HepG2 (cell line): ENCODE data around the gene NELFB. TPM values are rescaled to one million over a fixed set of nuclear protein-coding genes. Genes with fewer than 3 reads are reported as not detected.
A peak's percentile ranks its signal among the peaks of the same experiment; 100 is the strongest.

Experiments used
- AKAP8 ChIP-seq: sonication (generic); formaldehyde crosslinking; IDR thresholded peaks from 2 replicates; pipeline ENCODE4 v1.5.1; 2020; ENCODE audit warnings: mild to moderate bottlenecking, missing genetic modification reagents
- BRF2 ChIP-seq: sonication (generic); formaldehyde crosslinking; IDR thresholded peaks from 2 replicates; pipeline ENCODE4 v1.8.1; 2022; ENCODE audit warnings: mild to moderate bottlenecking, missing genetic modification reagents
- CEBPB ChIP-seq: IDR thresholded peaks from 2 replicates; pipeline ENCODE4 v1.6.1; 2011; ENCODE audit warnings: low read depth, low read length, improper control_type of control experiment, borderline replicate concordance
- ELF1 ChIP-seq: sonication (generic); formaldehyde crosslinking; IDR thresholded peaks from 2 replicates; pipeline ENCODE4 v1.4.0; 2020; ENCODE audit warnings: missing genetic modification reagents
- HNRNPUL1 ChIP-seq: fragments of 200-400 bp; formaldehyde crosslinking; IDR thresholded peaks from 2 replicates; pipeline ENCODE4 v1.6.1; 2017; ENCODE audit warnings: low read depth, mild to moderate bottlenecking, low read length, moderate library complexity
- HOXD1 ChIP-seq: sonication (generic); formaldehyde crosslinking; IDR thresholded peaks from 2 replicates; pipeline ENCODE4 v1.5.0; 2020; ENCODE audit warnings: missing genetic modification reagents
- JUND ChIP-seq: sonication (generic); formaldehyde crosslinking; IDR thresholded peaks from 2 replicates; pipeline ENCODE4 v1.8.0; 2022; ENCODE audit warnings: mild to moderate bottlenecking, missing genetic modification reagents
- KDM5B ChIP-seq: sonication (generic); formaldehyde crosslinking; IDR thresholded peaks from 2 replicates; pipeline ENCODE4 v1.4.0; 2020; ENCODE audit warnings: missing genetic modification reagents, mild to moderate bottlenecking, borderline replicate concordance
- MAFG ChIP-seq: sonication (generic); formaldehyde crosslinking; IDR thresholded peaks from 2 replicates; pipeline ENCODE4 v1.5.1; 2020; ENCODE audit warnings: mild to moderate bottlenecking, missing genetic modification reagents
- MBD4 ChIP-seq: IDR thresholded peaks from 2 replicates; pipeline ENCODE4 v1.6.1; 2012; ENCODE audit warnings: low read length, inconsistent platforms, borderline replicate concordance
- MIER3 ChIP-seq: IDR thresholded peaks from 2 replicates; pipeline ENCODE4 v1.6.1; 2016; ENCODE audit warnings: missing compliant biosample characterization, borderline replicate concordance
- MLLT10 ChIP-seq: sonication (generic); formaldehyde crosslinking; IDR thresholded peaks from 2 replicates; pipeline ENCODE4 v1.4.0; 2020; ENCODE audit warnings: missing genetic modification reagents
- NFIB ChIP-seq: sonication (generic); formaldehyde crosslinking; IDR thresholded peaks from 2 replicates; pipeline ENCODE4 v1.9.0; 2021; ENCODE audit warnings: missing genetic modification reagents, mild to moderate bottlenecking, borderline replicate concordance
- NFKB2 ChIP-seq: sonication (generic); formaldehyde crosslinking; IDR thresholded peaks from 2 replicates; pipeline ENCODE4 v1.4.0; 2020; ENCODE audit warnings: missing genetic modification reagents, borderline replicate concordance
- NPAS2 ChIP-seq: sonication (generic); formaldehyde crosslinking; IDR thresholded peaks from 2 replicates; pipeline ENCODE4 v1.8.0; 2022; ENCODE audit warnings: mild to moderate bottlenecking, missing genetic modification reagents, borderline replicate concordance
- RBM22 ChIP-seq: fragments of 200-400 bp; formaldehyde crosslinking; optimal IDR thresholded peaks from 2 replicates; pipeline ENCODE3; 2017; ENCODE audit warnings: mild to moderate bottlenecking, low read length, moderate library complexity
- RFXAP ChIP-seq: sonication (generic); formaldehyde crosslinking; IDR thresholded peaks from 2 replicates; pipeline ENCODE4 v1.4.0; 2020; ENCODE audit warnings: missing genetic modification reagents, borderline replicate concordance
- SIN3A ChIP-seq: IDR thresholded peaks from 2 replicates; pipeline ENCODE4 v1.6.1; 2011; ENCODE audit warnings: low read depth, mild to moderate bottlenecking, control low read depth, low read length, borderline replicate concordance
- ZC3H13 ChIP-seq: sonication (generic); formaldehyde crosslinking; IDR thresholded peaks from 2 replicates; pipeline ENCODE4 v1.8.1; 2023; ENCODE audit warnings: mild to moderate bottlenecking, missing genetic modification reagents, moderate library complexity
- ZNF121 ChIP-seq: sonication (generic); formaldehyde crosslinking; IDR thresholded peaks from 2 replicates; pipeline ENCODE4 v1.5.0; 2020; ENCODE audit warnings: mild to moderate bottlenecking, missing genetic modification reagents
- ZNF263 ChIP-seq: sonication (generic); formaldehyde crosslinking; IDR thresholded peaks from 2 replicates; pipeline ENCODE4 v1.4.0; 2020; ENCODE audit warnings: missing genetic modification reagents
- ZNF329 ChIP-seq: sonication (generic); formaldehyde crosslinking; IDR thresholded peaks from 2 replicates; pipeline ENCODE4 v1.9.0; 2021; ENCODE audit warnings: low read depth, mild to moderate bottlenecking, missing genetic modification reagents
- ZNF564 ChIP-seq: sonication (generic); formaldehyde crosslinking; IDR thresholded peaks from 2 replicates; pipeline ENCODE4 v1.8.1; 2023; ENCODE audit warnings: mild to moderate bottlenecking, missing genetic modification reagents
- ZNF629 ChIP-seq: sonication (generic); formaldehyde crosslinking; conservative IDR thresholded peaks from 2 replicates; pipeline ENCODE4 v1.5.0; 2020; ENCODE audit warnings: missing genetic modification reagents
- ZNF777 ChIP-seq: sonication (generic); formaldehyde crosslinking; IDR thresholded peaks from 2 replicates; pipeline ENCODE4 v1.4.0; 2020; ENCODE audit warnings: missing genetic modification reagents
- polyA plus RNA-seq, 8 experiments: library from polyadenylated mRNA; depleted of rRNA in 3 of 8; stranded (reverse) in 7 of 8; unstranded in 1 of 8; fragments of >200 nt; fragmentation: Illumina TruSeq in 4 of 8; extraction: Trizol in 4 of 8; gene quantifications; 2 replicates each; pipeline versions ENCODE4 v1.2.1 to v1.2.3, GENCODE V29; 2011 to 2016; ENCODE audit warnings: low read depth in 4 of 8, missing spikeins in 1 of 8, mixed read lengths in 1 of 8; ENCODE audit not compliant: insufficient read depth in 1 of 8
- total RNA-seq, 5 experiments: library from RNA; depleted of rRNA; stranded (reverse); fragments of >200 nt; fragmentation: Illumina TruSeq; extraction: Trizol; gene quantifications; 2 replicates each; pipeline ENCODE4 v1.2.3, GENCODE V29; 2016; ENCODE audit warnings: low read depth in 1 of 5
- TF ChIP-seq, protein P1 (sequence below): sonication (generic); formaldehyde crosslinking; IDR thresholded peaks from 2 replicates; pipeline ENCODE4 v1.4.0; 2020; ENCODE audit warnings: missing genetic modification reagents

Gene NELFB
- total and polyA plus RNA-seq, 2 of the 13 experiments (the other 11 are each of a cell fraction or from before 2014, with no cell fraction given) = 26.5 to 45.8 TPM

DNA sequence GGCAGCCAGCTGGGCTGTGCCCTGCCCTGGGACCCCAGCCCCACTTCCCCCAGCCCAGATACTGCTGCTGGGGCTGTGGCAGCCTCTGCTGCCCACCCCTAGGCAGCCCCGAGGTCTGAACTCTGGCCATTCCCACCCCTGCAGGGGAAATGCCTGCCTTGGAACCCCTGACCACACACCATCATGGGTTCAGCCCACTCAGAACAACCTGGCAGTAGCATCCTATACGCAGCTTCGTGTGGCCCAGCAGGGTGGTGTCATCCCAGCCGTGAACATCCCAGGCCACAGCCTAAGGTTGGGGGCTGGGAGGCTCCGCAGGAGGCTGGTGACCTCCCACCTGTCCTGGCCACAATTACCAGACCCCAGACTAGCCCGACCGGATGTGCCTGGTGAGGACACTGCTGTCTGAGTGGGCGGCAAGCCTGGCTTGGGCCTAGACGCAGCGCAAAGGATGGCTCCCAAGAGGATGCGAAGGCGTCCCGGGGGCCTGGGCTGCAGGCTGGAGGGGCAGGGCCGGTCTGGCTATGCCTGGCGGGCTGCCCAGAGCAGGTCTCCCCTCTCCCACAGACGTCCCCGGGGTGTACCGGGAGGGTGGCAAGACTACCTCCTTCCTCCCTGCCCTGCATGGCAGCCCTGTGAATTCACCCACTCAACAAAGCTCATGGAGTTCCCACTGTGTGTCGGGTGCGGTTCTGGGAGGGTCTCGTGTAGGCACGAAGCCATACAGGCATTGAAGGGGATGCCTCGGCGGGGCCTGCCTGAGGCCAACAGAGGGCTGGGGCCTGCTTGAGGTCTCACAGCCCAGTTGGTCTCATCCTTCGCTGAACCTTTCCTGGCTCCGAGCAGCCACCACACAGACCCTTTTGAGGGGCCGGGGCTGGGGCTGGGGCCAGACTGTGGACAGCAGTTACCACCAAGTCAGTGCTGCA is 25.9 kb upstream of the NELFB start (continued):
- TF ChIP-seq ZC3H13 (peak; percentile 77), HOXD1 (CRISPR knock-in tag) (0 out of 2 replicates have a peak, but pooled peaks have one; percentile 24), ZNF263 (CRISPR knock-in tag) (0 out of 2 replicates have a peak, but pooled peaks have one; percentile 24), ELF1 (CRISPR knock-in tag) (no peak), KDM5B (peak; percentile 34; the same call in 1 of the 2 replicates), RBM22 (peak; percentile 10), NFKB2 (CRISPR knock-in tag) (peak; percentile 91; the same call in 1 of the 2 replicates), ZNF121 (CRISPR knock-in tag) (peak; percentile 82), MAFG (CRISPR knock-in tag) (no peak), RFXAP (CRISPR knock-in tag) (peak; percentile 44; the same call in 1 of the 2 replicates), ZNF564 (CRISPR knock-in tag) (peak; percentile 52; the same call in 1 of the 2 replicates), HNRNPUL1 (no peak), JUND (CRISPR knock-in tag) (0 out of 2 replicates have a peak, but pooled peaks have one; percentile 8), AKAP8 (CRISPR knock-in tag) (peak; percentile 75; the same call in 1 of the 2 replicates), MBD4 (no peak), ZNF629 (CRISPR knock-in tag) (0 out of 2 replicates have a peak, but pooled peaks have one; percentile 14), CEBPB (no peak), ZNF329 (CRISPR knock-in tag) (no peak), SIN3A (peak; percentile 36; the same call in 1 of the 2 replicates), NPAS2 (CRISPR knock-in tag) (no peak), MLLT10 (CRISPR knock-in tag) (no peak), BRF2 (CRISPR knock-in tag) (no peak), NFIB (CRISPR knock-in tag) (no peak), MIER3 (CRISPR knock-in tag) (no peak), ZNF777 (CRISPR knock-in tag) (peak; percentile 48; the same call in 1 of the 2 replicates)
- TF ChIP-seq, protein P1, sequence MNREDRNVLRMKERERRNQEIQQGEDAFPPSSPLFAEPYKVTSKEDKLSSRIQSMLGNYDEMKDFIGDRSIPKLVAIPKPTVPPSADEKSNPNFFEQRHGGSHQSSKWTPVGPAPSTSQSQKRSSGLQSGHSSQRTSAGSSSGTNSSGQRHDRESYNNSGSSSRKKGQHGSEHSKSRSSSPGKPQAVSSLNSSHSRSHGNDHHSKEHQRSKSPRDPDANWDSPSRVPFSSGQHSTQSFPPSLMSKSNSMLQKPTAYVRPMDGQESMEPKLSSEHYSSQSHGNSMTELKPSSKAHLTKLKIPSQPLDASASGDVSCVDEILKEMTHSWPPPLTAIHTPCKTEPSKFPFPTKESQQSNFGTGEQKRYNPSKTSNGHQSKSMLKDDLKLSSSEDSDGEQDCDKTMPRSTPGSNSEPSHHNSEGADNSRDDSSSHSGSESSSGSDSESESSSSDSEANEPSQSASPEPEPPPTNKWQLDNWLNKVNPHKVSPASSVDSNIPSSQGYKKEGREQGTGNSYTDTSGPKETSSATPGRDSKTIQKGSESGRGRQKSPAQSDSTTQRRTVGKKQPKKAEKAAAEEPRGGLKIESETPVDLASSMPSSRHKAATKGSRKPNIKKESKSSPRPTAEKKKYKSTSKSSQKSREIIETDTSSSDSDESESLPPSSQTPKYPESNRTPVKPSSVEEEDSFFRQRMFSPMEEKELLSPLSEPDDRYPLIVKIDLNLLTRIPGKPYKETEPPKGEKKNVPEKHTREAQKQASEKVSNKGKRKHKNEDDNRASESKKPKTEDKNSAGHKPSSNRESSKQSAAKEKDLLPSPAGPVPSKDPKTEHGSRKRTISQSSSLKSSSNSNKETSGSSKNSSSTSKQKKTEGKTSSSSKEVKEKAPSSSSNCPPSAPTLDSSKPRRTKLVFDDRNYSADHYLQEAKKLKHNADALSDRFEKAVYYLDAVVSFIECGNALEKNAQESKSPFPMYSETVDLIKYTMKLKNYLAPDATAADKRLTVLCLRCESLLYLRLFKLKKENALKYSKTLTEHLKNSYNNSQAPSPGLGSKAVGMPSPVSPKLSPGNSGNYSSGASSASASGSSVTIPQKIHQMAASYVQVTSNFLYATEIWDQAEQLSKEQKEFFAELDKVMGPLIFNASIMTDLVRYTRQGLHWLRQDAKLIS (CRISPR knock-in tag) = no peak
